GM23338 (cell line): ENCODE data around the gene MAD2L2. TPM values are rescaled to one million over a fixed set of nuclear protein-coding genes. Genes with fewer than 3 reads are reported as not detected.

Source experiments
- ATAC-seq: fragments of 200-7000 bp; cut with Tn5 transposase; 3 replicates; pipeline ENCODE4 v1.9.1; 2020
- DNase-seq: peaks from one replicate; pipeline ENCODE4 v3.0.0-alpha.2; 2015; ENCODE audit warnings: low spot score
- H2AFZ ChIP-seq: fragments of 200-600 bp; sonication (generic); 2 replicates; pipeline ENCODE4 v1.8.0; 2016; ENCODE audit warnings: antibody characterized with exemption, mild to moderate bottlenecking, moderate library complexity
- H3F3A ChIP-seq: fragments of 200-600 bp; sonication (generic); replicated peaks from 2 replicates; pipeline ENCODE4 v1.8.0; 2017; ENCODE audit warnings: antibody characterized with exemption, mixed run types, low read depth
- H3K27ac ChIP-seq: fragments of 200-600 bp; sonication (generic); 2 replicates; pipeline ENCODE4 v1.6.1; 2016; ENCODE audit warnings: low read depth
- H3K27me3 ChIP-seq: fragments of 200-600 bp; sonication (generic); 2 replicates; pipeline ENCODE4 v1.8.0; 2016; ENCODE audit warnings: mild to moderate bottlenecking, mixed run types, moderate library complexity; ENCODE audit not compliant: insufficient read depth
- H3K36me3 ChIP-seq: fragments of 200-600 bp; sonication (generic); 2 replicates; pipeline ENCODE4 v1.8.0; 2016; ENCODE audit warnings: mild to moderate bottlenecking; ENCODE audit not compliant: insufficient read depth
- H3K4me1 ChIP-seq: fragments of 200-600 bp; sonication (generic); 2 replicates; pipeline ENCODE4 v1.8.0; 2016; ENCODE audit warnings: mild to moderate bottlenecking, moderate library complexity; ENCODE audit not compliant: insufficient read depth
- H3K4me2 ChIP-seq: fragments of 200-600 bp; sonication (generic); 2 replicates; pipeline ENCODE4 v1.7.1; 2017; ENCODE audit warnings: mixed run types
- H3K4me3 ChIP-seq: fragments of 200-600 bp; sonication (generic); 2 replicates; pipeline ENCODE4 v1.6.1; 2016; ENCODE audit warnings: mixed run types
- H3K79me2 ChIP-seq: fragments of 200-600 bp; sonication (generic); replicated peaks from 2 replicates; pipeline ENCODE4 v1.8.0; 2017; ENCODE audit warnings: mild to moderate bottlenecking; ENCODE audit not compliant: insufficient read depth
- H3K9me2 ChIP-seq: fragments of 200-600 bp; sonication (generic); 2 replicates; pipeline ENCODE4 v1.8.0; 2017; ENCODE audit not compliant: insufficient read depth
- H4K20me1 ChIP-seq: fragments of 200-600 bp; sonication (generic); replicated peaks from 2 replicates; pipeline ENCODE4 v1.8.0; 2017; ENCODE audit warnings: mild to moderate bottlenecking; ENCODE audit not compliant: insufficient read depth
- H3K27ac Mint-ChIP-seq: 2 replicates; pipeline ENCODE4 v1.8.0; 2020; ENCODE audit warnings: inconsistent platforms, mild to moderate bottlenecking, moderate library complexity, mixed read lengths
- H3K27me3 Mint-ChIP-seq: 3 replicates; pipeline ENCODE4 v1.8.0; 2022; ENCODE audit warnings: low read depth, mild to moderate bottlenecking, moderate library complexity, mixed read lengths, inconsistent platforms; ENCODE audit not compliant: insufficient read depth, poor library complexity
- H3K36me3 Mint-ChIP-seq: 3 replicates; pipeline ENCODE4 v1.8.0; 2021; ENCODE audit warnings: low read depth, mild to moderate bottlenecking, inconsistent platforms, moderate library complexity, mixed read lengths
- H3K4me1 Mint-ChIP-seq: 3 replicates; pipeline ENCODE4 v1.8.0; 2020; ENCODE audit warnings: mild to moderate bottlenecking, inconsistent platforms, mixed read lengths
- H3K4me3 Mint-ChIP-seq: 3 replicates; pipeline ENCODE4 v1.8.0; 2021; ENCODE audit warnings: moderate library complexity, mild to moderate bottlenecking, inconsistent platforms, mixed read lengths
- H3K9me3 Mint-ChIP-seq: 3 replicates; pipeline ENCODE4 v1.8.0; 2020; ENCODE audit warnings: moderate library complexity, mild to moderate bottlenecking, inconsistent platforms, mixed read lengths
- CREB1 ChIP-seq: fragments of 250-450 bp; sonication (Bioruptor Pico); IDR thresholded peaks from 2 replicates; pipeline ENCODE4 v1.5.0; 2020; ENCODE audit warnings: low read depth, mild to moderate bottlenecking, moderate library complexity
- EZH2 ChIP-seq: fragments of 200-600 bp; sonication (generic); IDR thresholded peaks from one replicate; pipeline ENCODE4 v1.8.0; 2017; ENCODE audit warnings: antibody characterized with exemption, mild to moderate bottlenecking, low read depth; ENCODE audit not compliant: unreplicated experiment
- EZH2phosphoT487 ChIP-seq: fragments of 200-600 bp; sonication (generic); IDR thresholded peaks from one replicate; pipeline ENCODE4 v1.8.1; 2018; ENCODE audit warnings: antibody characterized with exemption; ENCODE audit not compliant: unreplicated experiment
- JUNB ChIP-seq: IDR thresholded peaks from one replicate; pipeline ENCODE4 v1.6.1; 2016; ENCODE audit warnings: antibody characterized with exemption; ENCODE audit not compliant: unreplicated experiment
- NANOG ChIP-seq: IDR thresholded peaks from 2 replicates; pipeline ENCODE4 v1.6.1; 2016; ENCODE audit warnings: antibody characterized with exemption, borderline replicate concordance
- POLR2AphosphoS5 ChIP-seq: IDR thresholded peaks from 2 replicates; pipeline ENCODE4 v1.6.1; 2016; ENCODE audit warnings: antibody characterized with exemption, low read depth
- STAT1 ChIP-seq: IDR thresholded peaks from one replicate; pipeline ENCODE4 v1.6.1; 2016; ENCODE audit warnings: antibody characterized with exemption; ENCODE audit not compliant: unreplicated experiment
- ZNF114 ChIP-seq: fragments of 250-450 bp; sonication (Bioruptor Pico); IDR thresholded peaks from 2 replicates; pipeline ENCODE4 v1.5.0; 2020; ENCODE audit warnings: mild to moderate bottlenecking, moderate library complexity
- ZNF331 ChIP-seq: fragments of 250-450 bp; sonication (Bioruptor Pico); IDR thresholded peaks from 2 replicates; pipeline ENCODE4 v1.5.0; 2020; ENCODE audit warnings: low read depth, mild to moderate bottlenecking, moderate library complexity
- polyA plus RNA-seq: library from polyadenylated mRNA; unstranded; fragments of >200 nt; fragmentation: Nextera tagmentation; extraction: Ambion mirVana; gene quantifications from 2 replicates; pipeline ENCODE4 v1.2.1, GENCODE V29; 2016
- total RNA-seq: library from RNA; depleted of rRNA; stranded (reverse); fragments of >200 nt; shearing (Covaris generic); gene quantifications from 2 replicates; pipeline ENCODE4 v1.2.3, GENCODE V29; 2014
- TF ChIP-seq, protein P1 (sequence below), 2 experiments: fragments of 200-600 bp in 1 of 2; sonication (generic) in 1 of 2; conservative IDR thresholded peaks; 2 replicates each; pipeline versions ENCODE4 v1.5.1 to v1.6.1; 2016 to 2017; ENCODE audit warnings: antibody characterized with exemption in 2 of 2, low read depth in 2 of 2, mild to moderate bottlenecking in 2 of 2, moderate library complexity in 1 of 2
- TF ChIP-seq, protein P2 (sequence below): IDR thresholded peaks from 2 replicates; pipeline ENCODE4 v1.6.1; 2016; ENCODE audit warnings: antibody characterized with exemption
- TF ChIP-seq, protein P3 (sequence below): fragments of 250-450 bp; sonication (Bioruptor Pico); IDR thresholded peaks from 2 replicates; pipeline ENCODE4 v1.5.0; 2020; ENCODE audit warnings: mild to moderate bottlenecking, moderate library complexity
- TF ChIP-seq, protein P4 (sequence below): IDR thresholded peaks from one replicate; pipeline ENCODE4 v1.6.1; 2018; ENCODE audit warnings: antibody characterized with exemption; ENCODE audit not compliant: unreplicated experiment

MAD2L2 gene
- total and polyA plus RNA-seq, 2 experiments from 2014 or later = 498 to 552 TPM

DNA sequence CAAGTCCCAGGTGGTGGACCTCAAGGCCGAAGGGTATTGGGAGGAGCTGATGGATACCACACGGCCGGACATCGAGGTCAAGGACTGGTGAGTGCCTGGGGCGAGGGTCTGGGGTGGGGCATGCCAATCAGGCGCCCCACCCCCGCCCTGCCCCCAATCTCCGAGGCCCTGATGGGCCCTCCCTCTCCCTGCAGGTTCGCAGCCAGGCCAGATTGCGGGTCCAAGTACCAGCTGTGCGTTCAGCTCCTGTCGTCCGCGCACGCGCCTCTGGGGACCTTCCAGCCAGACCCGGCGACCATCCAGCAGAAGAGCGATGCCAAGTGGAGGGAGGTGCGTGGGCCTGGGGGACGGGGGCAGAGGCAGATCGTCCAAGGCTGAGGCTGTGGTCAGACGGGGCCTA, 22.4 kb downstream of the MAD2L2 start:
- Mint-ChIP-seq H3K27me3 (peaks cover 11% of the 10 kb centered on the region), H3K4me3 (no peak overlapping the region), H3K27ac (no peak overlapping the region), H3K36me3 (peaks cover 31% of the 10 kb centered on the region; the same call in 2 of the 3 replicates), H3K9me3 (no peaks in the 10 kb centered on the region), H3K4me1 (peaks cover 9% of the 10 kb centered on the region; the same call in 2 of the 3 replicates)
- Histone ChIP-seq H3K4me2 (no peak overlapping the region), H2AFZ (no peak overlapping the region), H3K36me3 (peaks cover 19% of the 10 kb centered on the region; the same call in 1 of the 2 replicates), H3K79me2 (no peaks in the 10 kb centered on the region), H4K20me1 (peaks cover 6% of the 10 kb centered on the region), H3K4me1 (peaks cover 11% of the 10 kb centered on the region), H3K4me3 (no peak overlapping the region), H3K27ac (no peak overlapping the region), H3F3A (peaks cover 20% of the 10 kb centered on the region), H3K9me2 (no peaks in the 10 kb centered on the region), H3K27me3 (no peaks in the 10 kb centered on the region)
- ATAC-seq (no peak), DNase-seq (no peak)
- TF ChIP-seq STAT1 = no peak
- no peak for TF ChIP-seq POLR2AphosphoS5
- no peak for TF ChIP-seq EZH2
- TF ChIP-seq, protein P1, sequence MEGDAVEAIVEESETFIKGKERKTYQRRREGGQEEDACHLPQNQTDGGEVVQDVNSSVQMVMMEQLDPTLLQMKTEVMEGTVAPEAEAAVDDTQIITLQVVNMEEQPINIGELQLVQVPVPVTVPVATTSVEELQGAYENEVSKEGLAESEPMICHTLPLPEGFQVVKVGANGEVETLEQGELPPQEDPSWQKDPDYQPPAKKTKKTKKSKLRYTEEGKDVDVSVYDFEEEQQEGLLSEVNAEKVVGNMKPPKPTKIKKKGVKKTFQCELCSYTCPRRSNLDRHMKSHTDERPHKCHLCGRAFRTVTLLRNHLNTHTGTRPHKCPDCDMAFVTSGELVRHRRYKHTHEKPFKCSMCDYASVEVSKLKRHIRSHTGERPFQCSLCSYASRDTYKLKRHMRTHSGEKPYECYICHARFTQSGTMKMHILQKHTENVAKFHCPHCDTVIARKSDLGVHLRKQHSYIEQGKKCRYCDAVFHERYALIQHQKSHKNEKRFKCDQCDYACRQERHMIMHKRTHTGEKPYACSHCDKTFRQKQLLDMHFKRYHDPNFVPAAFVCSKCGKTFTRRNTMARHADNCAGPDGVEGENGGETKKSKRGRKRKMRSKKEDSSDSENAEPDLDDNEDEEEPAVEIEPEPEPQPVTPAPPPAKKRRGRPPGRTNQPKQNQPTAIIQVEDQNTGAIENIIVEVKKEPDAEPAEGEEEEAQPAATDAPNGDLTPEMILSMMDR (conservative IDR thresholded peaks at IDR 0.05; ENCODE audit: low read depth in 2 of 2) = no peak
- no peak for TF ChIP-seq JUNB
- TF ChIP-seq, protein P2, sequence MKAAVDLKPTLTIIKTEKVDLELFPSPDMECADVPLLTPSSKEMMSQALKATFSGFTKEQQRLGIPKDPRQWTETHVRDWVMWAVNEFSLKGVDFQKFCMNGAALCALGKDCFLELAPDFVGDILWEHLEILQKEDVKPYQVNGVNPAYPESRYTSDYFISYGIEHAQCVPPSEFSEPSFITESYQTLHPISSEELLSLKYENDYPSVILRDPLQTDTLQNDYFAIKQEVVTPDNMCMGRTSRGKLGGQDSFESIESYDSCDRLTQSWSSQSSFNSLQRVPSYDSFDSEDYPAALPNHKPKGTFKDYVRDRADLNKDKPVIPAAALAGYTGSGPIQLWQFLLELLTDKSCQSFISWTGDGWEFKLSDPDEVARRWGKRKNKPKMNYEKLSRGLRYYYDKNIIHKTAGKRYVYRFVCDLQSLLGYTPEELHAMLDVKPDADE = no peak
- no peak for TF ChIP-seq ZNF114
- no peak for TF ChIP-seq ZNF331 (CRISPR knock-in tag)
- no peak for TF ChIP-seq EZH2phosphoT487
- TF ChIP-seq, protein P3, sequence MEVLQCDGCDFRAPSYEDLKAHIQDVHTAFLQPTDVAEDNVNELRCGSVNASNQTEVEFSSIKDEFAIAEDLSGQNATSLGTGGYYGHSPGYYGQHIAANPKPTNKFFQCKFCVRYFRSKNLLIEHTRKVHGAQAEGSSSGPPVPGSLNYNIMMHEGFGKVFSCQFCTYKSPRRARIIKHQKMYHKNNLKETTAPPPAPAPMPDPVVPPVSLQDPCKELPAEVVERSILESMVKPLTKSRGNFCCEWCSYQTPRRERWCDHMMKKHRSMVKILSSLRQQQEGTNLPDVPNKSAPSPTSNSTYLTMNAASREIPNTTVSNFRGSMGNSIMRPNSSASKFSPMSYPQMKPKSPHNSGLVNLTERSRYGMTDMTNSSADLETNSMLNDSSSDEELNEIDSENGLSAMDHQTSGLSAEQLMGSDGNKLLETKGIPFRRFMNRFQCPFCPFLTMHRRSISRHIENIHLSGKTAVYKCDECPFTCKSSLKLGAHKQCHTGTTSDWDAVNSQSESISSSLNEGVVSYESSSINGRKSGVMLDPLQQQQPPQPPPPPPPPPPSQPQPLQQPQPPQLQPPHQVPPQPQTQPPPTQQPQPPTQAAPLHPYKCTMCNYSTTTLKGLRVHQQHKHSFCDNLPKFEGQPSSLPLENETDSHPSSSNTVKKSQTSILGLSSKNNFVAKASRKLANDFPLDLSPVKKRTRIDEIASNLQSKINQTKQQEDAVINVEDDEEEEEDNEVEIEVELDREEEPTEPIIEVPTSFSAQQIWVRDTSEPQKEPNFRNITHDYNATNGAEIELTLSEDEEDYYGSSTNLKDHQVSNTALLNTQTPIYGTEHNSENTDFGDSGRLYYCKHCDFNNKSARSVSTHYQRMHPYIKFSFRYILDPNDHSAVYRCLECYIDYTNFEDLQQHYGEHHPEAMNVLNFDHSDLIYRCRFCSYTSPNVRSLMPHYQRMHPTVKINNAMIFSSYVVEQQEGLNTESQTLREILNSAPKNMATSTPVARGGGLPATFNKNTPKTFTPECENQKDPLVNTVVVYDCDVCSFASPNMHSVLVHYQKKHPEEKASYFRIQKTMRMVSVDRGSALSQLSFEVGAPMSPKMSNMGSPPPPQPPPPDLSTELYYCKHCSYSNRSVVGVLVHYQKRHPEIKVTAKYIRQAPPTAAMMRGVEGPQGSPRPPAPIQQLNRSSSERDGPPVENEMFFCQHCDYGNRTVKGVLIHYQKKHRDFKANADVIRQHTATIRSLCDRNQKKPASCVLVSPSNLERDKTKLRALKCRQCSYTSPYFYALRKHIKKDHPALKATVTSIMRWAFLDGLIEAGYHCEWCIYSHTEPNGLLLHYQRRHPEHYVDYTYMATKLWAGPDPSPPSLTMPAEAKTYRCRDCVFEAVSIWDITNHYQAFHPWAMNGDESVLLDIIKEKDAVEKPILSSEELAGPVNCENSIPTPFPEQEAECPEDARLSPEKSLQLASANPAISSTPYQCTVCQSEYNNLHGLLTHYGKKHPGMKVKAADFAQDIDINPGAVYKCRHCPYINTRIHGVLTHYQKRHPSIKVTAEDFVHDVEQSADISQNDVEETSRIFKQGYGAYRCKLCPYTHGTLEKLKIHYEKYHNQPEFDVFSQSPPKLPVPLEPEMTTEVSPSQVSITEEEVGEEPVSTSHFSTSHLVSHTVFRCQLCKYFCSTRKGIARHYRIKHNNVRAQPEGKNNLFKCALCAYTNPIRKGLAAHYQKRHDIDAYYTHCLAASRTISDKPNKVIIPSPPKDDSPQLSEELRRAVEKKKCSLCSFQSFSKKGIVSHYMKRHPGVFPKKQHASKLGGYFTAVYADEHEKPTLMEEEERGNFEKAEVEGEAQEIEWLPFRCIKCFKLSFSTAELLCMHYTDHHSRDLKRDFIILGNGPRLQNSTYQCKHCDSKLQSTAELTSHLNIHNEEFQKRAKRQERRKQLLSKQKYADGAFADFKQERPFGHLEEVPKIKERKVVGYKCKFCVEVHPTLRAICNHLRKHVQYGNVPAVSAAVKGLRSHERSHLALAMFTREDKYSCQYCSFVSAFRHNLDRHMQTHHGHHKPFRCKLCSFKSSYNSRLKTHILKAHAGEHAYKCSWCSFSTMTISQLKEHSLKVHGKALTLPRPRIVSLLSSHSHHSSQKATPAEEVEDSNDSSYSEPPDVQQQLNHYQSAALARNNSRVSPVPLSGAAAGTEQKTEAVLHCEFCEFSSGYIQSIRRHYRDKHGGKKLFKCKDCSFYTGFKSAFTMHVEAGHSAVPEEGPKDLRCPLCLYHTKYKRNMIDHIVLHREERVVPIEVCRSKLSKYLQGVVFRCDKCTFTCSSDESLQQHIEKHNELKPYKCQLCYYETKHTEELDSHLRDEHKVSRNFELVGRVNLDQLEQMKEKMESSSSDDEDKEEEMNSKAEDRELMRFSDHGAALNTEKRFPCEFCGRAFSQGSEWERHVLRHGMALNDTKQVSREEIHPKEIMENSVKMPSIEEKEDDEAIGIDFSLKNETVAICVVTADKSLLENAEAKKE = no peak
- TF ChIP-seq, protein P4, sequence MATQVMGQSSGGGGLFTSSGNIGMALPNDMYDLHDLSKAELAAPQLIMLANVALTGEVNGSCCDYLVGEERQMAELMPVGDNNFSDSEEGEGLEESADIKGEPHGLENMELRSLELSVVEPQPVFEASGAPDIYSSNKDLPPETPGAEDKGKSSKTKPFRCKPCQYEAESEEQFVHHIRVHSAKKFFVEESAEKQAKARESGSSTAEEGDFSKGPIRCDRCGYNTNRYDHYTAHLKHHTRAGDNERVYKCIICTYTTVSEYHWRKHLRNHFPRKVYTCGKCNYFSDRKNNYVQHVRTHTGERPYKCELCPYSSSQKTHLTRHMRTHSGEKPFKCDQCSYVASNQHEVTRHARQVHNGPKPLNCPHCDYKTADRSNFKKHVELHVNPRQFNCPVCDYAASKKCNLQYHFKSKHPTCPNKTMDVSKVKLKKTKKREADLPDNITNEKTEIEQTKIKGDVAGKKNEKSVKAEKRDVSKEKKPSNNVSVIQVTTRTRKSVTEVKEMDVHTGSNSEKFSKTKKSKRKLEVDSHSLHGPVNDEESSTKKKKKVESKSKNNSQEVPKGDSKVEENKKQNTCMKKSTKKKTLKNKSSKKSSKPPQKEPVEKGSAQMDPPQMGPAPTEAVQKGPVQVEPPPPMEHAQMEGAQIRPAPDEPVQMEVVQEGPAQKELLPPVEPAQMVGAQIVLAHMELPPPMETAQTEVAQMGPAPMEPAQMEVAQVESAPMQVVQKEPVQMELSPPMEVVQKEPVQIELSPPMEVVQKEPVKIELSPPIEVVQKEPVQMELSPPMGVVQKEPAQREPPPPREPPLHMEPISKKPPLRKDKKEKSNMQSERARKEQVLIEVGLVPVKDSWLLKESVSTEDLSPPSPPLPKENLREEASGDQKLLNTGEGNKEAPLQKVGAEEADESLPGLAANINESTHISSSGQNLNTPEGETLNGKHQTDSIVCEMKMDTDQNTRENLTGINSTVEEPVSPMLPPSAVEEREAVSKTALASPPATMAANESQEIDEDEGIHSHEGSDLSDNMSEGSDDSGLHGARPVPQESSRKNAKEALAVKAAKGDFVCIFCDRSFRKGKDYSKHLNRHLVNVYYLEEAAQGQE = no peak
- no peak for TF ChIP-seq NANOG
- TF ChIP-seq CREB1 = no peak
